Nephron progenitor cell (in vitro differentiated cells): Measurements from ENCODE around the gene OLFM2.

ENCODE experiments used
- DNase-seq: peaks from one replicate; pipeline ENCODE4 v3.0.0; 2021
- H3K27ac Mint-ChIP-seq: 2 replicates; pipeline ENCODE4 v1.8.0; 2021; ENCODE audit warnings: mild to moderate bottlenecking, moderate library complexity, mixed read lengths
- H3K27me3 Mint-ChIP-seq: 2 replicates; pipeline ENCODE4 v1.8.0; 2021; ENCODE audit warnings: mild to moderate bottlenecking, low read depth, mixed read lengths; ENCODE audit not compliant: poor library complexity
- H3K36me3 Mint-ChIP-seq: 2 replicates; pipeline ENCODE4 v1.8.0; 2021; ENCODE audit warnings: low read depth, mixed read lengths
- H3K4me1 Mint-ChIP-seq: 2 replicates; pipeline ENCODE4 v1.8.0; 2021; ENCODE audit warnings: mixed read lengths
- H3K4me3 Mint-ChIP-seq: 2 replicates; pipeline ENCODE4 v1.8.0; 2021; ENCODE audit warnings: mild to moderate bottlenecking, moderate library complexity, mixed read lengths
- H3K9me3 Mint-ChIP-seq: 2 replicates; pipeline ENCODE4 v1.8.0; 2021; ENCODE audit warnings: mild to moderate bottlenecking, moderate library complexity, mixed read lengths
- CTCF ChIP-seq: fragments of 200-600 bp; sonication (generic); IDR thresholded peaks from 2 replicates; pipeline ENCODE4 v1.5.0; 2021; ENCODE audit warnings: antibody characterized with exemption

Gene OLFM2

GRCh38 chr19:9969688-9969975 lies 33.3 kb upstream of the OLFM2 start:
- Mint-ChIP-seq H3K27ac (no peak overlapping the region), H3K9me3 (no peaks in the 10 kb centered on the region), H3K27me3 (peaks cover 52% of the 10 kb centered on the region), H3K4me1 (no peaks in the 10 kb centered on the region), H3K36me3 (no peaks in the 10 kb centered on the region), H3K4me3 (no peak overlapping the region)
- TF ChIP-seq CTCF: no peak
- no peak for DNase-seq

- no peak for TF ChIP-seq CTCF
- Mint-ChIP-seq H3K4me3 (no peak overlapping the region), H3K9me3 (no peaks in the 10 kb centered on the region), H3K4me1 (no peaks in the 10 kb centered on the region), H3K36me3 (no peaks in the 10 kb centered on the region), H3K27me3 (peaks cover 58% of the 10 kb centered on the region), H3K27ac (no peak overlapping the region)
- no peak for DNase-seq
Observed at GRCh38 chr19:9968820-9969687, 32.7 kb upstream of the OLFM2 start.

GRCh38 chr19:9967326-9967725 lies 31.0 kb upstream of the OLFM2 start:
- no peak for DNase-seq
- Mint-ChIP-seq H3K9me3 (no peaks in the 10 kb centered on the region), H3K36me3 (no peaks in the 10 kb centered on the region), H3K4me3 (no peak overlapping the region), H3K4me1 (no peaks in the 10 kb centered on the region), H3K27ac (no peak overlapping the region), H3K27me3 (peaks cover 69% of the 10 kb centered on the region)
- TF ChIP-seq CTCF: no peak

GRCh38 chr19:9966448-9966847 lies 30.1 kb upstream of the OLFM2 start:
- H3K4me1 Mint-ChIP-seq: no peaks in the 10 kb centered on the region
- H3K27me3 Mint-ChIP-seq: peaks cover 70% of the 10 kb centered on the region
- TF ChIP-seq CTCF: no peak
- no peak overlapping the region for H3K4me3 Mint-ChIP-seq
- H3K9me3 Mint-ChIP-seq: no peaks in the 10 kb centered on the region
- H3K36me3 Mint-ChIP-seq: no peaks in the 10 kb centered on the region
- no peak overlapping the region for H3K27ac Mint-ChIP-seq
- peak; percentile 19 for DNase-seq

GRCh38 chr19:9966024-9966423 lies 29.7 kb upstream of the OLFM2 start:
- no peaks in the 10 kb centered on the region for H3K4me1 Mint-ChIP-seq
- DNase-seq: no peak
- no peak for TF ChIP-seq CTCF
- H3K27me3 Mint-ChIP-seq: peaks cover 70% of the 10 kb centered on the region
- H3K27ac Mint-ChIP-seq: no peak overlapping the region
- no peaks in the 10 kb centered on the region for H3K36me3 Mint-ChIP-seq
- H3K9me3 Mint-ChIP-seq: no peaks in the 10 kb centered on the region
- H3K4me3 Mint-ChIP-seq: no peak overlapping the region

GRCh38 chr19:9962623-9963290 lies 26.4 kb upstream of the OLFM2 start:
- DNase-seq: no peak
- no peaks in the 10 kb centered on the region for H3K4me1 Mint-ChIP-seq
- no peak for TF ChIP-seq CTCF
- no peaks in the 10 kb centered on the region for H3K36me3 Mint-ChIP-seq
- no peak overlapping the region for H3K4me3 Mint-ChIP-seq
- no peaks in the 10 kb centered on the region for H3K9me3 Mint-ChIP-seq
- no peak overlapping the region for H3K27ac Mint-ChIP-seq
- H3K27me3 Mint-ChIP-seq: peaks cover 61% of the 10 kb centered on the region
